Parathyroid adenoma (tissue), 2 donors: Measurements from ENCODE around the gene BTBD7.

Experiments used
- H2AFZ ChIP-seq: fragments of 300-600 bp; sonication (generic); one replicate; pipeline ENCODE4 v1.7.0; 2017; ENCODE audit warnings: antibody characterized with exemption, mild to moderate bottlenecking
- H3K27ac ChIP-seq: fragments of 300-600 bp; sonication (generic); one replicate; pipeline ENCODE4 v1.7.0; 2017
- H3K27me3 ChIP-seq: fragments of 300-600 bp; sonication (generic); one replicate; pipeline ENCODE4 v1.7.0; 2017; ENCODE audit warnings: low read length; ENCODE audit not compliant: control insufficient read depth, insufficient read depth
- H3K36me3 ChIP-seq: fragments of 300-600 bp; sonication (generic); one replicate; pipeline ENCODE4 v1.7.0; 2017; ENCODE audit warnings: low read length; ENCODE audit not compliant: control insufficient read depth, insufficient read depth
- H3K4me1 ChIP-seq: fragments of 300-600 bp; sonication (generic); one replicate; pipeline ENCODE4 v1.7.0; 2017; ENCODE audit warnings: control low read depth
- H3K4me2 ChIP-seq: fragments of 300-600 bp; sonication (generic); one replicate; pipeline ENCODE4 v1.7.0; 2017; ENCODE audit warnings: low read length
- H3K4me3 ChIP-seq: fragments of 300-600 bp; sonication (generic); one replicate; pipeline ENCODE4 v1.7.0; 2017; ENCODE audit warnings: low read depth, low read length
- H3K79me2 ChIP-seq: fragments of 300-600 bp; sonication (generic); one replicate; pipeline ENCODE4 v1.7.0; 2017; ENCODE audit warnings: control low read depth
- H3K9ac ChIP-seq: fragments of 300-600 bp; sonication (generic); one replicate; pipeline ENCODE4 v1.7.0; 2017; ENCODE audit warnings: mild to moderate bottlenecking
- H3K9me3 ChIP-seq: fragments of 300-600 bp; sonication (generic); one replicate; pipeline ENCODE4 v1.7.0; 2017; ENCODE audit warnings: low read length; ENCODE audit not compliant: control insufficient read depth
- TF ChIP-seq, protein P1 (sequence below): fragments of 300-600 bp; sonication (generic); IDR thresholded peaks from one replicate; pipeline ENCODE4 v1.7.0; 2017; ENCODE audit warnings: antibody characterized with exemption, mild to moderate bottlenecking
- donor health status: primary hyperparathyroidism.

Gene BTBD7

GRCh38 chr14:93219103-93219726, 113.6 kb downstream of the BTBD7 start:
- no peaks in the 10 kb centered on the region for H3K4me1 ChIP-seq
- H3K4me3 ChIP-seq, result no peak overlapping the region
- no peak overlapping the region for H2AFZ ChIP-seq
- H3K4me2 ChIP-seq, result no peak overlapping the region
- H3K9ac ChIP-seq, result no peak overlapping the region
- H3K79me2 ChIP-seq, result no peaks in the 10 kb centered on the region
- TF ChIP-seq, protein P1, sequence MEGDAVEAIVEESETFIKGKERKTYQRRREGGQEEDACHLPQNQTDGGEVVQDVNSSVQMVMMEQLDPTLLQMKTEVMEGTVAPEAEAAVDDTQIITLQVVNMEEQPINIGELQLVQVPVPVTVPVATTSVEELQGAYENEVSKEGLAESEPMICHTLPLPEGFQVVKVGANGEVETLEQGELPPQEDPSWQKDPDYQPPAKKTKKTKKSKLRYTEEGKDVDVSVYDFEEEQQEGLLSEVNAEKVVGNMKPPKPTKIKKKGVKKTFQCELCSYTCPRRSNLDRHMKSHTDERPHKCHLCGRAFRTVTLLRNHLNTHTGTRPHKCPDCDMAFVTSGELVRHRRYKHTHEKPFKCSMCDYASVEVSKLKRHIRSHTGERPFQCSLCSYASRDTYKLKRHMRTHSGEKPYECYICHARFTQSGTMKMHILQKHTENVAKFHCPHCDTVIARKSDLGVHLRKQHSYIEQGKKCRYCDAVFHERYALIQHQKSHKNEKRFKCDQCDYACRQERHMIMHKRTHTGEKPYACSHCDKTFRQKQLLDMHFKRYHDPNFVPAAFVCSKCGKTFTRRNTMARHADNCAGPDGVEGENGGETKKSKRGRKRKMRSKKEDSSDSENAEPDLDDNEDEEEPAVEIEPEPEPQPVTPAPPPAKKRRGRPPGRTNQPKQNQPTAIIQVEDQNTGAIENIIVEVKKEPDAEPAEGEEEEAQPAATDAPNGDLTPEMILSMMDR, result peak; percentile 64
- no peaks in the 10 kb centered on the region for H3K27me3 ChIP-seq
- no peak overlapping the region for H3K27ac ChIP-seq
- no peaks in the 10 kb centered on the region for H3K36me3 ChIP-seq
- H3K9me3 ChIP-seq, result no peaks in the 10 kb centered on the region

DNA sequence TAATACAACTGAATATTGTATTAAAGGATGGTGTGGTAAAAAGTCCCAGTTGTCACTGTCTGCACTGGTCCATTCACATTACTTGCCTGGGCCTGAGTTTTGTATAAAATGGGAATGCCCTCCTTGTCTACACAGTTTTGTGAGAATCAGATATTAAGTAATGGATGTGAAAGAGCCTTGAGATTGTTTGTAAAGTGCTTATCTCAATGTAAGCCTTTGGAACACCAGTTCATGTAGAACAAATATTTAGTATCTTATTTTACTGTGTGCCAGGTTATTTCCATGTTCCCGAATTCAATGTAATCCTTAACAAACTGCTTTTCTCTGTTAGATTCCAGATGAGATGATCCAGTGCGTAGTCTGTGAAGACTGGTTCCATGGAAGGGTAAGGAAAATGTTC, 118.2 kb downstream of the BTBD7 start:
- TF ChIP-seq, protein P1, result no peak
- Histone ChIP-seq H3K27ac (no peak overlapping the region), H3K27me3 (no peaks in the 10 kb centered on the region), H3K4me1 (no peaks in the 10 kb centered on the region), H2AFZ (no peak overlapping the region), H3K9ac (no peak overlapping the region), H3K4me2 (no peak overlapping the region), H3K36me3 (no peaks in the 10 kb centered on the region), H3K4me3 (no peak overlapping the region), H3K9me3 (no peaks in the 10 kb centered on the region), H3K79me2 (peaks cover 2% of the 10 kb centered on the region)

DNA sequence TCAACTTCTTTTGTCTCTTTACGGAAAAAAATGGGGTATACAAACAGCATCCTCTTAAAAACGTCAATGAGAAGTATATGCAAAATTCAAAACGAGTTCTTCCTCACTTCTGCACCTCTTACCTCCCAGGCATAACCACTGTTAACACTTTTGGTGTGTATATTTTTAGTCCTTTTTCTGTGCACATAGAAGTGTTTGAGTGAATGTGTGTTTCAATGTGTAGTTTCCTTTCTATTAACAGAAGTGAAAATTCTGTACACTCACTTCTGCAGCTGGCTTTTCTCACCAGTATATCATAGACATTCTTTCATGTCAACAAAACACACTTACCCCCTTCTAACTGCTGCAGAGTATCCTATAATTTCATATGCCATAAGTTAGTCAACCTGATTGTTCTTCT, 120.4 kb downstream of the BTBD7 start:
- no peak overlapping the region for H3K27ac ChIP-seq
- peaks cover 2% of the 10 kb centered on the region for H3K79me2 ChIP-seq
- H3K4me3 ChIP-seq, result no peak overlapping the region
- H3K36me3 ChIP-seq, result no peaks in the 10 kb centered on the region
- TF ChIP-seq, protein P1, result no peak
- H2AFZ ChIP-seq, result no peak overlapping the region
- no peaks in the 10 kb centered on the region for H3K4me1 ChIP-seq
- no peaks in the 10 kb centered on the region for H3K9me3 ChIP-seq
- H3K27me3 ChIP-seq, result no peaks in the 10 kb centered on the region
- no peak overlapping the region for H3K9ac ChIP-seq
- no peak overlapping the region for H3K4me2 ChIP-seq

DNA sequence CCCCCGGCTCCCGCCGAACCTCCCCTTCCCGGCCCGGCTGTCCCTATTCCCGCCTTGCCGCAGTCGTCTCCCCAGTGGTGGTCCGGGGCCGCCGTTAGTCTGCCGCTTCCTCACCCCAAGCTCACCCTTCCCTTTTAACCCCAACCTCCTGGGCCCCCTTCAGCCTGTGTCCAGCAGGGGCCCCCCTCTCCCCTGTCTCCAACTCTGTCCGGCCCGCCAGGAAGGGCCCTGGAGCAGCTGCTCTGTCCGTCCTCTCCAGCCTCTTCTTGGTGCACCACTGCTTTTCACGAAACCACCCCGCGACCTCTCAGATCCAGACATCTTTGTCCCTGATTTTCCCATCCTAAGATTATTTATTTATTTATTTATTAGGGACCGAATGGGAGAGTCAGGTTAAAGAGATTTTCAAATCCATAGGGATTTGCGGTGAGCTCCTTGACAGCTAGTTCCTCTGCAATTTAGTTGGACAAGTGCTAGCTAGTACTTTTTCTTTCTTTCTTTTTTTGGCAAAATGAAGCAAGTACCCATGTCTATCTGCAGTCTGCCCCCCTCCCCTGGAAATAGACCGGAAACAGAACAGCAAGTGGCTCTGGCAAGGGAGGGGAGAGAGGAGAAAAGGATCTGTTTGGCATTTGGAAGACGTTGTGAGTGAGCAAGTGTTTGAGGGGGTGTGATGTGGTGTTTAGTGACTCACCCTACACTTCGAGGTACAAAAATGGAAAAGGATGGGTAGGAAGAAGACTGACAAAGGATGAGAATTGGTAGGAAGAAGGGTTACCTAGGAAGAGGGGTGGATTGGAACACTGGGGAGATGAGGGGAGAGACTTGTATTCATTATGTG, 125.1 kb downstream of the BTBD7 start:
- Histone ChIP-seq H3K4me2 (peak overlapping the region; percentile 79), H3K36me3 (no peaks in the 10 kb centered on the region), H3K4me1 (no peaks in the 10 kb centered on the region), H2AFZ (peak overlapping the region; percentile 92), H3K9me3 (no peaks in the 10 kb centered on the region), H3K27ac (peak overlapping the region; percentile 77), H3K27me3 (no peaks in the 10 kb centered on the region), H3K79me2 (peaks cover 5% of the 10 kb centered on the region), H3K4me3 (peak overlapping the region; percentile 80), H3K9ac (peak overlapping the region; percentile 32)
- TF ChIP-seq, protein P1, result peak; percentile 22
